Measurements from ENCODE around the gene NUDT4.
"Not testable (repeated sequence)": the region's sequence is repeated elsewhere in the genome, so short reads cannot be mapped to it uniquely, and the experiment has no call there.

Gene NUDT4

DNA sequence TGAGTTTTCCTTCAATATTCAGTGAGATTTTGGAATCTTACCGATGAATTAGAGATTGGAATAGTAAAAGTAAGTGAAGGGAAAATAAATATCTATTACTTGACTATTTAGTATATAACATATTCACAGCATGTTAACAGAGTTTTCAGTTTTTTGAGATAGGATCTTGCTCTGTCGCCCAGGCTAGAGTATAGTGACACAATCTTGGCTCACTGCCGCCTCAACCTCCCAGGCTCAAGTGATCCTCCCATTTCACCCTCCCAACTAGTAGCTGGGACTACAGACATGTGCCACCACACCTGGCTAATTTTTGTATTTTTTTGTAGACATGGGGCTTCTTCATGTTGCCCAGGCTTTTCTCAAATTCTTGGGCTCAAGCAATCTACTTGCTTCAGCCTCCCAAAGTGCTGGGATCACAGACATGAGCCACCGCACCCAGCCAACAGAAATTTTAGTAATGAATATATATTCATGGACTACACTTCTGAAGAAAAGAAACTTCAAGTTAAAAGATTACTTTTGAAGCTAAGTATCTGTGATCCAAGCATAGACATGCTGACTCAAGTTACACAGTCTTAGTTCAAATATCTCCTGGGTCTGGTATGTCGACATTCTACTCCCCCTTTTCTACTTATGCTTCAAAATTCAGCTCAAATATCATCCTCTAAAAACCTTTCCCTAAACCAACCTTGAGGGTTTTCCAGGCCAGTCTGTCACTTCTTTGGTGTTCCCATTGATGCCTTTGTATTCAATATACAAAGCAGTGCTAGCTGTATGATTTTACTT lies 50.2 kb downstream of the NUDT4 start:
- DNase-seq (ENCODE audit: low read depth in 2 of 2): no peak

GRCh38 chr12:93429448-93429847 lies 51.7 kb downstream of the NUDT4 start:
- no peak for DNase-seq (ENCODE audit: low read depth in 2 of 2)

DNA sequence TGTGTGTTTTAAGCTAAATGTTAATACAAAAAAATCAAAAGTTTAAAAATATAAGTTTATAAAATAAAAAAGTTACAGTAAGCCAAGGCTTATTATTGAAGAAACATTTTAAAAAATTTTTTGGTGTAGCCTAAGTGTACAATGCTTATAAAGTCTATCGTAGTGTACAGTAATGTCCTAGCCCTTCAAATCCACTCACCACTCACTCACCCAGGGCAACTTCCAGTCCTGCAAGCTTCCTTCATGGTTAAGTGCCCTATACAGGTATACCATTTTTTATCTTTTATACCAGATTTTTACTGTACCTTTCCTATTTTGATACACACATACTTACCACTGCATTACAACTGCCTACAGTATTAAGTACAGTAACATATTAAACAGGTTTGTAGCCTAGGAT lies 52.1 kb downstream of the NUDT4 start:
- no peak for DNase-seq (ENCODE audit: low read depth in 2 of 2)

DNA sequence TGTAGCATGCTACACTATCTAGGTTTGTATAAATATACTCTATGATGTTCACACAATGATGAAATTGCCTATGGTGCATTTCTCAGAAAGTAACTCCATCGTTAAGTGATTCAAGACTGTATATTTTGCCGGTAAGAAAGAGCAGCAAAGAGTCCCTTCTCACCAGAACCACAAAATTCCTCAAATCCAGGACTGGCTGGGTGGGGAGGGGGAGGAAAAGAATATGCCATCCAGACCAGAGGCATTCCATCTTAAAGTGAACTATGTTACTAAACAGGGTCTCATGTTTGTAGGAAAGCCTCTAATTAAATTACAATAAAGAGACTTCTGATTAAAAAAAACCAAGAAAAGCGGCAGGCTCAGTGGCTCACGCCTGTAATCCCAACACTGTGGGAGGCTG lies 52.6 kb downstream of the NUDT4 start:
- no peak for DNase-seq (ENCODE audit: low read depth in 2 of 2)

- DNase-seq (ENCODE audit: low read depth in 2 of 2): not testable (repeated sequence)
Measured at GRCh38 chr12:93432031-93432430, 54.3 kb downstream of the NUDT4 start.

DNA sequence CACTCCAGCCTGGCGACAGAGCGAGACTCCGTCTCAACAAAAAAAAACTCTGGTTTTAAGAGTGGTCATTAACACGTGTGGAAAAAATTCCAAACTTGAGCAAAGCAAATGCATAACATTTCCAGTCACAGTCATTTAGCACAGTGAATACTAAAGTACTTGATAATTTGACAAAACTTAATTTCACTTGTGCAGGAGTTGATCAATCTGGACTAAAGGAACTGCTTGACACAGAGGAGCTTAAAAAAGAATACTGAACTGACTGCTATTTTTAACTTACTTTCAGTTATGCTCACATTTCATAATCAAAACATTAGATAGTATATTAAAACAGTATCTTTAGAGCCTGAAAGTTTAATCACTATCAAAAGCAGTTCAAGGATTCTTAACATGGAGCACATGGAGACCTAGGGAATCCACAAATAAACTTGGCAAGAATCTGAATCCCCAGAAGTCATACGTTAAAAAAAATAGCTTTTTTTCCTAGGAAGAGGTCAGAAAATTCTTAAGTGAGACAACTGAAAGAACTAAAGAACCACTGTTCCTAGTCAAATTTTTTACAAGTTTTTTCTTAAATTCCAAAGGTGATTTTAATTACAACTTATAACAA lies 56.6 kb downstream of the NUDT4 start:
- no peak for DNase-seq (ENCODE audit: low read depth in 2 of 2)

- DNase-seq (ENCODE audit: low read depth in 2 of 2): no peak
Measured at GRCh38 chr12:93438266-93439050, 60.7 kb downstream of the NUDT4 start.

DNA sequence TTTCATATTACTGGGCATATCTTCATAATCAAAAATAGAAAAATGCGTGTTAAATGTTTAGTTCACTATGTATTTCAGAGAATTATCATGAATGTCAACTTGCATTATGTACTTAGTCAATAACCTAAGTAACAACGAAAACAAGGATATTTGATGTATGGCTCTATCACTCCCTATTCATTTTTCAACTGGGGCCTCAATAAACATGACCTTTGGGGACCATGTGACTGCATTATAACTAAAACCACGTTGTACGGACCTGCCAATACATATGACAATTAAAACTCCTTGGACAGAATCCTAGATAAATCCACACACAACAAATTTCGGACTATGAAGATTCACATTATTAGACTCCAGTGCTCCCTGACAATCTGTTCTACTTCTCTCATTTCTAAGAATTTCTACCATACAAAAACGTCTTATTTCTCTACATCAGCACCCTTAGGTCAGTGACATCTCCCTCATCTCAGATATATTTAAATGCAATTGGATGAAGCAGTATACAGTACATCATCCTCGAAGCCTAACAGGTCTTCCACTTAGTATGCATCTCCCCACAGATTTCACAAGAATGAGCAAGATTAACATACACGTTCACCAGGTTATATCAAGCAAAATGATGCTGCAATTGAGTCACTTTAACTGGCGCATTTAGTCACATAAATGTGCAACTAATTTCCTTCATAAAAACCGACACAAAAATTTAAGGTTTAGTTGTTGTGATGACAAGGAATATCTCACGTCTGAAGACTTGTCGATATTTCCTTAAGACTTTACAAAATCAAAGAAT lies 62.5 kb downstream of the NUDT4 start:
- no peak for DNase-seq (ENCODE audit: low read depth in 2 of 2)

- peak in 1 of 2 experiments; percentile 11 for DNase-seq (ENCODE audit: low read depth in 2 of 2)
Measured at GRCh38 chr12:93441081-93441616, 63.4 kb downstream of the NUDT4 start.

- DNase-seq (ENCODE audit: low read depth in 2 of 2): peak; percentile 93 to 96
Measured at GRCh38 chr12:93441617-93442410, 64.1 kb downstream of the NUDT4 start, which contains the start of gene UBE2N. UBE2N (minus strand) TSS chr12:93441947; CDS start chr12:93441884, 63 bp downstream.

DNA sequence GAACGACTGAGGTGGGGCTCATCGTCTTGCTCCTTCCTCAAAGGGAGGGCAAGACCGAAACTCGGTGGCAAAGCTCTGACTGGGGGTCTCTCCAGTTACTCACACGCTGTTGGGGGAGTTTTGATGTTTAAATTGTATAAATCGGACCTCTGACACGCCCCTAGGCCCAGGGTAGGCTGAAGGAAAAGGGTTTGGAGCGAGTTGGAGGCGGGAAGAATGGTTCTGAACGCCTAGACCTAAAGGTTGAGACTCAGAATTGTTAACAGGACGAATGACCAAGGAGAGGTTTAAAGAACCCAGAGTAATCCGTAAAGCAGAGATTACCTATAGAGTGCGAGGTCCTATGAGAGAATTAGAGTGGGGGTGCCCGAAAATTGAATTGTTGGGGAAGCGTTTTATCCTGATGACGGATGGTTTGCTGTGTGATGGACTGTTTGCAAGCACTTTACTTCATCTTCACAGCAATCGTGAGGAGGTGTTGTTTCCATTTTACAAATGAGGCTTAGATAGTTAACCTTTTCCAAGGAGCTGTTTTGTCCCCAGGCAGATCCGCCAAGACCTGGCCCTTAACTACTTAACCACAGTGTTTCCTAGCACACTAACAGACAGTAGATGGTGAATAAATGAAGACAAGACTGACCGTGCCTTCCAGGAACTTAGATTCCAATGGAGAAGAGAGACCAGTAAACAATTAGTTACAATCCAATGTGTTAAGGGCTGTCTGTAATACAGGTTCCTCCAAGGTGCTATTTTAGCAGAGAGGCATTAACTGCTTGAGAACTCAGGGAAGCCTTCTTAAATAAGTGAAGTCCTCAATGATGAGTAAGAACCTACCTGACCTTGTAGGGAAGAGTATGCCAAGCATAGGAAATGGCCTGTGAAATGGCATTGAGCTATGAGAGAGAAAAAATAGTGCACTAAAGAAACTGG lies 65.0 kb downstream of the NUDT4 start:
- no peak for DNase-seq (ENCODE audit: low read depth in 2 of 2)

DNA sequence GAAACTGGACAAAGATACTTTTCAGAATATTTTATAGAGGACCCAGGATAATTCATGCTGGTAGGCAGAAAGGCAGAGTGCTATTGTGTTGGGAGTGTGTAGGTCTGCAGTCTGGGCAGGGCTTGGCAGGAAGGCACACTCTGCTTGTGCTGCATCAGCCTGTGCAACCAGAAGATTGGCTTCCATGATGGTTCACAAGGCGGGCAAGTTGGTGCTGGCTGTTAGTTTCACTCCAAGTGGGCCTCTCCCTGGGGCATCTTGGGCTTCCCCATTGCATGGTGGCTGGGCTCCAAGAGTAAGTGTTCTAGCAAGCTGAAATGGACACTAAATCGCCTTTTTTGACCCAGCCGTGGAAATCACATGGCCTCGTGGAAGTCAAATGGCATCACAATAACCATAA lies 65.9 kb downstream of the NUDT4 start:
- DNase-seq (ENCODE audit: low read depth in 2 of 2): no peak

DNA sequence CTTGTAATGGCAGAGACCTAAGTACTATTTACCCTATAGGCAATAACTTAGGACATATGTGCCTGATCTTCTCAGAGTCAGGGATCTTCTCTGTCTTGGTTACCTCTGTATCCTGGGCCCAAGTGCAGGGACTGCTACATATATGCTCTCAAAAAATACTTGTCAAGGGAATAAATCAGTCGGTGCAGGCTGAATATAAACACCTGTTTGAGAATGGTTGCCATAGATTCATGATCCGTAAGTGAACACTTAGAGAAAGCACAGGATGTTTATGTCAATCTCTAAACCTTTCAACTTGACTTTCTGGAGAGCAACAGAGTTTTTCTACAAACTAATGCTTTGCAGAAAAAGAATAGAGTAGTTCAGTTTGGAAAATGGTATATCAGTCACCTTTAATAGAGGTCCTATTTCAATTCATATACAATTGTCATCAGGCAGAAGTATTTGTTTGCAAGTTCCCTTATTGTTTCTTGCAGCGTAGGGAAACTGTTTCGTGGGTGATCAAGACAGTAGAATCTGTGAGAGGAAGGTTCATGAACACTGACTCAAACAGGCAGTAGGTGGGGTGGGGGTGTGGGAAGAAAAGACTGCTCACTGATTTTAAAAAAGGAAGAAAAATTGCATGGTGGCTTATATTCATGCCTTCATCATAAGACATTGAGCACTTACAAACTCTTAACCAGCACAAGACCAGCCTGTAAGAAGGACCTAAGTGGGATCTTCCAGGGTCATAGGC lies 70.0 kb downstream of the NUDT4 start:
- no peak for DNase-seq (ENCODE audit: low read depth in 2 of 2)

DNA sequence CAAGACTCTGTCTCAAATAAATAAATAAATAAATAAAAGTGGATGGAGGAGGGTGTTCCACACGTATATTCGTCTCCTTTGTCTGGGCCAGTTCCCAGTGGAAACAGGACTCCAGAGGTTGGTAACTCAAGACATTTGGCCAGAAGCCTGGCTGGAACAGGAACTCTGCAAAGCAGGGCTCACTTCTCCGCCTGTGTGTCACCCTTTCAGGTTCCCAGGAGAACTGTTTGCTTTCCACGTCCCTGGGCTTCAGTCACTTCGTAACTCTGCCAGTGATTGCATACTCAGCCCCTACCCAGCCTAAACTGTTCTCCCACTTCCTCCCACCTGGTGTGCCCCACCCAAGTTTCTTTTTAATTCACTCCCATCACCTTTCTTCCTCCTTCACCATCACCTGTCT lies 71.1 kb downstream of the NUDT4 start:
- no peak for DNase-seq (ENCODE audit: low read depth in 2 of 2)

DNA sequence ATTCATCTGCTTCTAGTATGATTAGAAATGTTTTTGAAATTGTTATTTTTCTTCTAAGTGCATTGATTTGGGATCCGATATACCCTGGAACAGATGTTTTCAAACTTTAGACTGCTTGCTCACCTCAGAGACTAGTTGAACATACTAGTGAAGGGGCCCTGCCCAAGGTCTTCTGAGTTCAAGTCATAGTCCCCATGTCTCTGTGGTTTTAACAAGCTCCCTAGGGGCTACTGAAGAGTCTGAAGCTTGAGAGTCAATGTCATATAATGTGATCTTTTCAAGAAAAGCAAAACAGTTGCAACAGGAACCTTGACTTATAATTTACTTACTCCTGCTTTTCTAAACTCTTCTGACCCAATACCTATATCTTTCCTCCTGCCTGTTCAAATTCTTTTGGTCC lies 71.6 kb downstream of the NUDT4 start:
- no peak for DNase-seq (ENCODE audit: low read depth in 2 of 2)

GRCh38 chr12:93451423-93452158 lies 73.9 kb downstream of the NUDT4 start:
- DNase-seq (ENCODE audit: low read depth in 2 of 2): no peak

DNA sequence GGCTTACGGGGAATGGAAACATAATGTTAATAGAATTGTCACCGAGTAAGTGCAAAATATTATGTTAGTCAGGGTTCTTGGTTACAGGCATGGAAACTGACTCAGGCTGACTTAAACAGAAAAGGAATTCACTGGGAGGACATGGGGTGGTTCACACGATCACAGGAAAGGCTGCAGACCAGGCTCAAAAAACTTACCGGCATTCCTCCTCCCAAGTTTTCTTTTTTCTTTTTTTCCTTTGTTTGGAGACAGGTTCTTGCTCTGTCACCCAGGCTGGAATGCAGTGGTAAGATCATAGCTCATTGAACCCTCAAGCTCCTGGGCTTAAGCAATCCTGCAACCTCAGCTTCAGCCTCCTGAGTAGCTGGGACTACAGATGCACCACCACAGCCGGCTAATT lies 75.9 kb downstream of the NUDT4 start:
- DNase-seq (ENCODE audit: low read depth in 2 of 2): no peak

- no peak for DNase-seq (ENCODE audit: low read depth in 2 of 2)
Measured at GRCh38 chr12:93456077-93456476, 78.4 kb downstream of the NUDT4 start.
